ENCODE measurements around the gene FAM170A.

DNA sequence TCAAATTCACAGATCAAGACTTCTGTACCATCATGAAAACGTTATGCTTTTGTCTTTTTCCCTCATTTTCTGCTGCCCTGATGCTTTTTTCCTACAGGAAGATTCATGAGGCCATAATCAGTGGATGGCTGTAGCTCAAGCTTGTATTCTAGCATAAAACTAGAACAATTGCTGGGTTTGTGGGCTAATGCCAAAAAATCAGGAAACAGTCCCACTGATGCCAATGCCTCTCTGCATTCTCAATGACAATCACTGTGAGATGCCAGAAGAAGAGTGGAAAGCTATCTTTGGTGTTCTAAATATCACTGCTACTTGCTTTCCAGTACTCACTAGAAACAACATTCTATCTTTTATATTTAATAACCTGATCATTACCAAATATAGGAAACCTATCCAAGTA, 33.3 kb upstream of the FAM170A start:
- TF ChIP-seq, protein P1, sequence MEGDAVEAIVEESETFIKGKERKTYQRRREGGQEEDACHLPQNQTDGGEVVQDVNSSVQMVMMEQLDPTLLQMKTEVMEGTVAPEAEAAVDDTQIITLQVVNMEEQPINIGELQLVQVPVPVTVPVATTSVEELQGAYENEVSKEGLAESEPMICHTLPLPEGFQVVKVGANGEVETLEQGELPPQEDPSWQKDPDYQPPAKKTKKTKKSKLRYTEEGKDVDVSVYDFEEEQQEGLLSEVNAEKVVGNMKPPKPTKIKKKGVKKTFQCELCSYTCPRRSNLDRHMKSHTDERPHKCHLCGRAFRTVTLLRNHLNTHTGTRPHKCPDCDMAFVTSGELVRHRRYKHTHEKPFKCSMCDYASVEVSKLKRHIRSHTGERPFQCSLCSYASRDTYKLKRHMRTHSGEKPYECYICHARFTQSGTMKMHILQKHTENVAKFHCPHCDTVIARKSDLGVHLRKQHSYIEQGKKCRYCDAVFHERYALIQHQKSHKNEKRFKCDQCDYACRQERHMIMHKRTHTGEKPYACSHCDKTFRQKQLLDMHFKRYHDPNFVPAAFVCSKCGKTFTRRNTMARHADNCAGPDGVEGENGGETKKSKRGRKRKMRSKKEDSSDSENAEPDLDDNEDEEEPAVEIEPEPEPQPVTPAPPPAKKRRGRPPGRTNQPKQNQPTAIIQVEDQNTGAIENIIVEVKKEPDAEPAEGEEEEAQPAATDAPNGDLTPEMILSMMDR (IDR thresholded peaks at IDR 0.05; ENCODE audit: low read length) = no peak
- TF ChIP-seq EZH2 (IDR thresholded peaks at IDR 0.05; ENCODE audit: borderline replicate concordance, low read length) = no peak

Data from OCI-LY1 (cell line).